ENCODE data around the gene HARBI1. TPM values are rescaled to one million over a fixed set of nuclear protein-coding genes. Genes with fewer than 3 reads are reported as not detected.
A peak's percentile ranks its signal among the peaks of the same experiment; 100 is the strongest.

HARBI1 gene
- total RNA-seq, 2 donors from 2014 or later: 7.5 to 8.4 TPM

- Mint-ChIP-seq H3K27me3 (ENCODE audit: insufficient read depth) (no peaks in the 10 kb centered on the region), H3K27ac (no peak overlapping the region), H3K9me3 (no peaks in the 10 kb centered on the region), H3K4me3 (no peak overlapping the region), H3K36me3 (ENCODE audit: low read depth) (peaks cover 77% of the 10 kb centered on the region), H3K4me1 (no peaks in the 10 kb centered on the region)
- Histone ChIP-seq H3K27me3 (ENCODE audit: control insufficient read depth, insufficient read depth, low read length, poor library complexity, severe bottlenecking) (no peaks in the 10 kb centered on the region), H3K4me1 (ENCODE audit: control insufficient read depth, insufficient read depth, low read length) (no peaks in the 10 kb centered on the region), H3K36me3 (ENCODE audit: control insufficient read depth, insufficient read depth, low read length) (peaks cover 88% of the 10 kb centered on the region), H3K4me3 (ENCODE audit: low read length) (no peak overlapping the region), H3K27ac (ENCODE audit: low read depth, low read length) (no peak overlapping the region), H3K9ac (ENCODE audit: extremely low read depth, low read length, poor library complexity, severe bottlenecking) (no peak overlapping the region), H3K9me3 (ENCODE audit: control insufficient read depth, low read length) (no peaks in the 10 kb centered on the region)
- no peak for DNase-seq
- WGBS, 2 experiments (ENCODE audit: insufficient coverage in 1 of 2, insufficient read length in 1 of 2): 98 to 100% methylated on average over 1 to 3 of the region's 3 CpGs
- no peak for TF ChIP-seq CTCF (conservative IDR thresholded peaks at IDR 0.05)
Observed at GRCh38 chr11:46657186-46657585, 40.2 kb upstream of the HARBI1 start.

DNA sequence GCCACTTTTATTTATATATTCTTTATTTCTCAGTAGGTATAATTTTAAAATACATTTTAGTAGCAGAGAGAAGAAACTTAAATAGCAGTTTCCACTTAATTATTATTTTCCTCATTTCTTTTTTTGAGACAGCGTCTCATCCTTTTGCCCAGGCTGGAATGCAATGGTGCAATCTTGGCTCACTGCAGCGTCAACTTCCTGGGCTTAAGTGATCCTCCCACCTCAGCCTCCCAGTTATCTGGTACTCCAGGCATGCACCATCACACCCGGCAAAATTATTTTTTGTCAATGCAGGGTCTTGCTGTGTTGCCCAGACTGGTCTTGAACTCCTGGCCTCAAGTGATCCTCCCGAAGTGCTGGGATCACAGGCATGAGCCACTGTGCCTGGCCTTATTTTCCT is 38.6 kb upstream of the HARBI1 start:
- no peak overlapping the region for H3K27ac Mint-ChIP-seq
- DNase-seq: no peak
- peaks cover 92% of the 10 kb centered on the region for H3K36me3 ChIP-seq (ENCODE audit: control insufficient read depth, insufficient read depth, low read length)
- H3K27me3 ChIP-seq (ENCODE audit: control insufficient read depth, insufficient read depth, low read length, poor library complexity, severe bottlenecking): no peaks in the 10 kb centered on the region
- H3K9me3 ChIP-seq (ENCODE audit: control insufficient read depth, low read length): no peaks in the 10 kb centered on the region
- H3K4me1 Mint-ChIP-seq: no peaks in the 10 kb centered on the region
- TF ChIP-seq CTCF (conservative IDR thresholded peaks at IDR 0.05): no peak
- no peak overlapping the region for H3K9ac ChIP-seq (ENCODE audit: extremely low read depth, low read length, poor library complexity, severe bottlenecking)
- H3K27me3 Mint-ChIP-seq (ENCODE audit: insufficient read depth): no peaks in the 10 kb centered on the region
- H3K4me1 ChIP-seq (ENCODE audit: control insufficient read depth, insufficient read depth, low read length): no peaks in the 10 kb centered on the region
- peaks cover 79% of the 10 kb centered on the region for H3K36me3 Mint-ChIP-seq (ENCODE audit: low read depth)
- WGBS, 2 experiments (ENCODE audit: insufficient coverage in 1 of 2, insufficient read length in 1 of 2): 87 to 93% methylated on average over 4 of the region's 4 CpGs
- no peak overlapping the region for H3K27ac ChIP-seq (ENCODE audit: low read depth, low read length)
- no peak overlapping the region for H3K4me3 Mint-ChIP-seq
- no peaks in the 10 kb centered on the region for H3K9me3 Mint-ChIP-seq
- no peak overlapping the region for H3K4me3 ChIP-seq (ENCODE audit: low read length)

DNA sequence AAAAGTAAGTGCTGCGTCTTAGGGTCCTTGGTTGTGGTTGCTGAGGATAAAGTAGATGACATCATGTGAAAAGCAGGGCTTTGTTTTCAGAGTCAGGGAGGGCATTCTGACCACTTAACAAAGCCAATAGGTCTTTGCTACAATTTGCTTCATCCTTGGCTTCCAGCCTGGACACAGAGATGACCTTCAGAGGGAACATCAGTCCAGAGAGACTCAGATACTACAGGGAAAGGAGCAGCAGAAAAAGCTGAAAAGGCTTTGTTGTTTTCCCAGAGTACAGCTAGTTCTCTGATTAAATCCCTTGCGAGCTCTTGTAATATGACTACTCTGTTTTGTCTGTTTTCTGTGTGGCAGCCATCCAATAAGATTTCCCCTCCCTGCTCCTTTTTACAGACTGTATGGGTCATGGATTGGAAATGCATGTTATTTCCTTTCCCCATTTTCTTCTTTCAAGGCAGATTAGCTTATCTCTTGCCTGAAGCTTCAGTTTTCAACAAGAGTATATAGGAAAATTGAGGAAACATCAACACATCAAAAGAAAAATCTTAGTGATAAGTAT is 32.2 kb upstream of the HARBI1 start:
- no peak overlapping the region for H3K9ac ChIP-seq (ENCODE audit: extremely low read depth, low read length, poor library complexity, severe bottlenecking)
- no peak overlapping the region for H3K4me3 ChIP-seq (ENCODE audit: low read length)
- H3K9me3 Mint-ChIP-seq: no peaks in the 10 kb centered on the region
- DNase-seq: no peak
- H3K36me3 ChIP-seq (ENCODE audit: control insufficient read depth, insufficient read depth, low read length): peaks cover 80% of the 10 kb centered on the region
- H3K27ac ChIP-seq (ENCODE audit: low read depth, low read length): peak overlapping the region; percentile 45
- no peaks in the 10 kb centered on the region for H3K27me3 Mint-ChIP-seq (ENCODE audit: insufficient read depth)
- H3K4me3 Mint-ChIP-seq: no peak overlapping the region
- no peaks in the 10 kb centered on the region for H3K27me3 ChIP-seq (ENCODE audit: control insufficient read depth, insufficient read depth, low read length, poor library complexity, severe bottlenecking)
- no peaks in the 10 kb centered on the region for H3K4me1 ChIP-seq (ENCODE audit: control insufficient read depth, insufficient read depth, low read length)
- peaks cover 67% of the 10 kb centered on the region for H3K36me3 Mint-ChIP-seq (ENCODE audit: low read depth)
- 93 to 98% methylated on average over 2 of the region's 2 CpGs for WGBS, 2 experiments (ENCODE audit: insufficient coverage in 1 of 2, insufficient read length in 1 of 2)
- no peaks in the 10 kb centered on the region for H3K4me1 Mint-ChIP-seq
- no peak for TF ChIP-seq CTCF (conservative IDR thresholded peaks at IDR 0.05)
- peak overlapping the region; percentile 14 for H3K27ac Mint-ChIP-seq
- no peaks in the 10 kb centered on the region for H3K9me3 ChIP-seq (ENCODE audit: control insufficient read depth, low read length)
